Adrenal gland (tissue), 5 donors: ENCODE measurements around the gene HIPK2.

ENCODE experiments used
- POLR2A ChIP-seq, 2 donors: fragments of 450-650 bp; IDR thresholded peaks; one replicate each; pipeline ENCODE4 v1.6.1; 2017; ENCODE audit warnings: antibody characterized with exemption in 2 of 2, mild to moderate bottlenecking in 2 of 2, moderate library complexity in 1 of 2
- TF ChIP-seq, protein P1 (sequence below), 6 experiments: fragments of 450-650 bp in 4 of 6; fragments of 200-600 bp in 2 of 6; sonication (generic) in 1 of 6; IDR thresholded peaks; 1 replicate in 5 of 6; 2 replicates in 1 of 6; pipeline versions ENCODE4 v1.5.1 to v1.8.0; 2016 to 2021; ENCODE audit warnings: antibody characterized with exemption in 6 of 6, mild to moderate bottlenecking in 2 of 6, moderate library complexity in 1 of 6
- donor health status: DM: no; HTN: no; CAD: no.

DNA sequence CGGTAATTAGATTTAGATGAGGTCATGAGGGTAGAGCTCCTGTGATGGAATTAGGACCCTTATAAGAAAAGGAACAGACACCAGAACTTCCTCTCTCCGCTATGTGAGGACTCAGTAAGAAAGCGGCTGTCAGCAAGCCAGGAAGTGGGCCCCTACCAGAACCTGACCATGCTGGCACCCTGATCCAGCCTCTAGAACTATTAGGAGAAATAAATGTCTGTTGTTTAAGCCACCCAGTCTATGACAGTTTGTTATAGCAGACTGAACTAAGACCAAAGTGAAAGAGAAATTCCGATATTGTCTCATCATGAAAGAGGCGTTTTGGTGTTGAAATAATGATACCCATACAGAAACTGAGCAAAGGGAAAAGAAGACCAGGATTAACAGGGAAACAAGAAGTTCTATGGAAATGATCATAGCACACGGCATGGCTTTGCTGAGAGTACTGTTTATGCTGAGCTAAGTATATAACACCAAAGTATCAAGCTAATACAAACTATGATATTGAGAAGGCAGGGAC is 245.1 kb downstream of the HIPK2 start:
- TF ChIP-seq, protein P1, sequence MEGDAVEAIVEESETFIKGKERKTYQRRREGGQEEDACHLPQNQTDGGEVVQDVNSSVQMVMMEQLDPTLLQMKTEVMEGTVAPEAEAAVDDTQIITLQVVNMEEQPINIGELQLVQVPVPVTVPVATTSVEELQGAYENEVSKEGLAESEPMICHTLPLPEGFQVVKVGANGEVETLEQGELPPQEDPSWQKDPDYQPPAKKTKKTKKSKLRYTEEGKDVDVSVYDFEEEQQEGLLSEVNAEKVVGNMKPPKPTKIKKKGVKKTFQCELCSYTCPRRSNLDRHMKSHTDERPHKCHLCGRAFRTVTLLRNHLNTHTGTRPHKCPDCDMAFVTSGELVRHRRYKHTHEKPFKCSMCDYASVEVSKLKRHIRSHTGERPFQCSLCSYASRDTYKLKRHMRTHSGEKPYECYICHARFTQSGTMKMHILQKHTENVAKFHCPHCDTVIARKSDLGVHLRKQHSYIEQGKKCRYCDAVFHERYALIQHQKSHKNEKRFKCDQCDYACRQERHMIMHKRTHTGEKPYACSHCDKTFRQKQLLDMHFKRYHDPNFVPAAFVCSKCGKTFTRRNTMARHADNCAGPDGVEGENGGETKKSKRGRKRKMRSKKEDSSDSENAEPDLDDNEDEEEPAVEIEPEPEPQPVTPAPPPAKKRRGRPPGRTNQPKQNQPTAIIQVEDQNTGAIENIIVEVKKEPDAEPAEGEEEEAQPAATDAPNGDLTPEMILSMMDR (IDR thresholded peaks at IDR 0.05): no peak
- no peak for TF ChIP-seq POLR2A (IDR thresholded peaks at IDR 0.05)
